ENCODE results near the gene DOCK11.

Gene DOCK11

DNA sequence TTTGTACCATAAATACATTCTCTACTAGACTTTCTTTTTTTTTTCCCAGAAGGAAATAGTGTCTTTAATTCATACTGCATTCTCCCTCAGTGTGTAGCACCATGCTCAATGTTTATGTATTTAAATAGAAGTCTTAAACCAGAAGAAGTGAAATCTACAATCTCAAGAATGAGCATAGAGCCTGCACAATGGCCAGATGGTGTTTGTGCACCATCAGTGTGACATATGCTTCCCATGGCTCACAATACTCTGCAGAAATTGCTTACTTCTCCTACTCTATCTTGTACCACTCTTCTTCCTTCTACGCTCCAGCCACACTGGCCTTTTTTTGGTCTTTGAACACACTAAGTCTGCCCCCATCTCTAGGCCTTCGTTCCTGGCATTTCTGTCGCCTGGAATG lies 2.6 kb upstream of the DOCK11 start:
- ATAC-seq (replicated peaks), result no peak
- Mint-ChIP-seq H3K4me3 (no peak overlapping the region), H3K4me1 (ENCODE audit: low read depth in 2 of 2) (peaks cover 12 to 13% of the 10 kb centered on the region in 2 donors), H3K9me3 (no peaks in the 10 kb centered on the region), H3K27ac (no peak overlapping the region), H3K36me3 (ENCODE audit: insufficient read depth) (peaks cover 12% of the 10 kb centered on the region), H3K27me3 (no peaks in the 10 kb centered on the region)
- DNase-seq, result no peak

DNA sequence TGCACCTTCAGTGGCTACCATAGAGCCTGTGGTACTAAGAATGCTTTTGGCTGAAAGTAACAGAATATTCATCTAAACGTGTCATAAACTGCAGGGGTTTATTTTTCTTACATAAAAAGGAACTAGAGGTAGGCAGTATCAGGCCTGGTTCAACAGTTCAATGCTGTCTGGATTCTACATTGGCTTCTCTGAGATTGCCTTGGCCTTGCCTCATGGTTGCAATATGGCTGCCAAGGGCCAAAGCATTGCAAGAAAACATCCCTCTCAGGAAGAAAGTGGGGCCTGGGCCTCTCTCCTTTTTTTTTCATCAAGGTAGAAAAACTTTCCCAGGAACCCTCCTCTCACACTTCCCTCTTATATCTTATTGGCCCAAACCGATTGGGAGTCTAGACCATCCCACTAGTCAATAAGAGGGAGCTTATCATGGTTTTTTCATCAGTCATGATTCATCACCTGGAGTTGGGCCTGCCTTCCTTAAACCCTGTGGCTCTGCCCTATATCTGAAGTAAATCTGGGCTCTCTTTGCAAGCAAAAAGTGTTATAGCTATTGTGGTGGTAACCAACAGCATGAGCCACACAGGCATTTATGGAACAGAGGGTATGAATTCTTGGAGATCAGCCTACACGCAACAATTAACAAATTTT lies 1.8 kb upstream of the DOCK11 start:
- no peak for DNase-seq
- H3K27ac Mint-ChIP-seq, result no peak overlapping the region
- peaks cover 12% of the 10 kb centered on the region for H3K36me3 Mint-ChIP-seq (ENCODE audit: insufficient read depth)
- H3K4me3 Mint-ChIP-seq, result no peak overlapping the region
- H3K4me1 Mint-ChIP-seq (ENCODE audit: low read depth in 2 of 2), result peaks cover 13 to 17% of the 10 kb centered on the region in 2 donors
- no peak for ATAC-seq (replicated peaks)
- H3K9me3 Mint-ChIP-seq, result no peaks in the 10 kb centered on the region
- H3K27me3 Mint-ChIP-seq, result no peaks in the 10 kb centered on the region

DNA sequence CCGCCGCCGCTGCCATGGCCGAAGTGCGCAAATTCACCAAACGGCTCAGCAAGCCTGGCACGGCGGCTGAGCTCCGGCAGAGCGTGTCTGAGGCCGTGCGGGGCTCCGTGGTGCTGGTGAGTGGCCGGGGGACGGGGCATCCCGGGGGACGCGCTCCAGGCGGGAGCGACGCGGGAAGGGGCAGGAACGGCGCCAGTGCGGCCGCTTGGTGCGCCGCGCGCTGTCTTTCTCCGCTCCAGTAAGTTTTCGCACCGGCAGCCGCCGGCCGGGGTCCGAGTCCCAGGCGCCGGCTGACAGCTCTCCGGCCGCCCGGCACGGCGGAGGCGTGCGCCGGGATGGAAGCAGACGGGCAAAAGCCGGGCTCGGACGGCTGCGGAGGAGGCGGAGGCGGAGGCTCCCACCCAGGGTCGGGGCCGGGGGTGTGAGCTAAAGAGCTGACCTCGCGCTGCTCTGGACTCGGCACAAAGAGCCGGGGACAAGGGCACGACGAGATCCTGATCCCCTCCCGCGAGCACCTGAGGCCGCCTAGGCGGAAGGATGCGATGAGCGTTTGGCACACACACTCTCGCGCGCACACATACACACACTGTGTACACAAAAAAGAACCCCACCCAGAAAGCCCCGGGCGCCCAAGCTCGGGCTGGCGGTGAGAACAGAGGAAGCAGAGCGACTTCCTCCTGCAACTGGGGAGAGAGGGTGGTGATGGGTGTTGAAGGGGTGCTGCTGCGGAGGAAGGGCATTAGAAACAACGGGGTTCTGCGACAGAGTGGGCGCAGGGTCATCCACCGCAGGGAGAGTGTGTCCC lies 545 bp downstream of the DOCK11 start:
- H3K4me1 Mint-ChIP-seq (ENCODE audit: low read depth in 2 of 2), result peaks cover 18 to 21% of the 10 kb centered on the region in 2 donors
- peaks cover 20% of the 10 kb centered on the region for H3K36me3 Mint-ChIP-seq (ENCODE audit: insufficient read depth)
- ATAC-seq (replicated peaks) (peak; percentile 77), DNase-seq (peak; percentile 71 to 72 (median 72))
- peak overlapping the region; percentile 98 to 99 for H3K4me3 Mint-ChIP-seq
- H3K9me3 Mint-ChIP-seq, result no peaks in the 10 kb centered on the region
- no peaks in the 10 kb centered on the region for H3K27me3 Mint-ChIP-seq
- H3K27ac Mint-ChIP-seq, result peak overlapping the region; percentile 94 to 98

DNA sequence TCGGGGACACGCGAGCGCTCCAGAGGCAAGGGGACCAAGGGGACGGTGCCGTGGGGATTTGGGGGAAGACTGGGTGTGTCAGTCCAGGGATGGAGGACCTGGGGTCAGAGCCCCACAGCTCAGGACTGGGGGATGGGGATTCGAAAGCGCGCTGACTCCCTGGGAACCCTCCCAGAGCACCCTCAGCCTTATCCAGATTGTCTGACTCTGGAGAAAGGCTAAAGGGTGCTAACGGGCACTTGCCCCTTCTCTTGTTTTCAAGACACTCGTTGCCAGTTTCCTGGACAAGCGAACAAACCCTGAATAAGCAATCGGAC lies 1.1 kb downstream of the DOCK11 start:
- DNase-seq (no peak), ATAC-seq (replicated peaks) (peak; percentile 2)
- Mint-ChIP-seq H3K4me3 (peak overlapping the region; percentile 98 to 99), H3K4me1 (ENCODE audit: low read depth in 2 of 2) (peaks cover 18 to 21% of the 10 kb centered on the region in 2 donors), H3K36me3 (ENCODE audit: insufficient read depth) (peaks cover 20% of the 10 kb centered on the region), H3K27ac (peak overlapping the region; percentile 94 to 98), H3K27me3 (no peaks in the 10 kb centered on the region), H3K9me3 (no peaks in the 10 kb centered on the region)

DNA sequence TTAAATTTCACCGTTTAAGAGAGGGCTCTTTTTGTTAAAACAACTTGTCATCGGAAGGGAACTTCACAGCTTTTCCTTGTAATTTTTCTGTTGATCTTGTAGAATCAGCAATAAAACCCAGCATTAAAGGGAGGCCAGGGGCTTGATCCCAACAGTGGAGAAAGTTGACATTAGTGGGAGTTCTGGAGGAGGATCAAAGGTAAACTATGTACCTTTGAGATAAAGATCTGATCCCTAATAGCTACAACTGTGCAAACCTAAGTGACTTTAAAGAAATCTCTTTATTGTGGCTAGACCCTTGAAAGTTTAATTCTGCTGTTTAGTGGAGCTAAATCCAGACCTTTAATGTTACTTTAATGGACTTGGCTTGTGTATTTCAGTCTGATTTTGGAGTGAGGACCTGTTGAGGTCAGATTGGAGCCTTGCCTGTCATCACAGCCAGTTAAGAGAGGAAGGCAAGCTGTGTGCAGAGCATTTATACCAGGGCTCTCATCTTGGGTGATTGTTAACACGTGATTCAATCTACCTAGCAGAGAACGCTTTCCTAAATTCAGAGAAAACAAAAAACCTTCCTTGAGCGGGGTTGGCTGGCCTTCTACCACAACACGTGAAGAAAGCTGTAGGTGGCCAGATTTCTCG lies 1.7 kb downstream of the DOCK11 start:
- no peak for ATAC-seq (replicated peaks)
- peak overlapping the region; percentile 94 to 98 for H3K27ac Mint-ChIP-seq
- no peaks in the 10 kb centered on the region for H3K9me3 Mint-ChIP-seq
- peak; percentile 1 to 10 (median 2) for DNase-seq
- H3K27me3 Mint-ChIP-seq, result no peaks in the 10 kb centered on the region
- H3K36me3 Mint-ChIP-seq (ENCODE audit: insufficient read depth), result peaks cover 20% of the 10 kb centered on the region
- H3K4me1 Mint-ChIP-seq (ENCODE audit: low read depth in 2 of 2), result peaks cover 23 to 26% of the 10 kb centered on the region in 2 donors
- H3K4me3 Mint-ChIP-seq, result peak overlapping the region; percentile 98 to 99

DNA sequence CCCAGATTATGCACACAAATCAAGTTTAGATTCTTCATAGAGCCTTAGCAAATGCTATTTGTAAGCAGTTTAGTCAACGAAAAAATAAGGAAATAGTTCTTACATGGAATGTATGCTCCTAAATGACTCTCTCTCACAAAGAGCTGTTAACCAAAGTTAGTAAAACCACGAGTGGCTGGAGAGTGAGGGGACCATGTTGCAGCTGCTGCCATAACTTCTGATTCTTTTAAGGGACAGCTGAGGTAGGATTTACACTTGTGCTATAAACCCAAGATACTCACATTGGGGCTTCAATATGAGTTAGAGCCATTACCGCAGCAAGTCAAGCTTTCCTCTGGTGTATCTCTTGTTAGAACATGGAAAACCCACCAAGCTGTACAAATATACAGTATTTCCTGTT lies 2.7 kb downstream of the DOCK11 start:
- peaks cover 22% of the 10 kb centered on the region for H3K36me3 Mint-ChIP-seq (ENCODE audit: insufficient read depth)
- DNase-seq, result no peak
- ATAC-seq (replicated peaks), result no peak
- peak overlapping the region in 1 of 2 donors; percentile 94 for H3K27ac Mint-ChIP-seq
- H3K27me3 Mint-ChIP-seq, result no peaks in the 10 kb centered on the region
- peaks cover 30 to 36% of the 10 kb centered on the region in 2 donors for H3K4me1 Mint-ChIP-seq (ENCODE audit: low read depth in 2 of 2)
- no peaks in the 10 kb centered on the region for H3K9me3 Mint-ChIP-seq
- H3K4me3 Mint-ChIP-seq, result peak overlapping the region; percentile 98 to 99

DNA sequence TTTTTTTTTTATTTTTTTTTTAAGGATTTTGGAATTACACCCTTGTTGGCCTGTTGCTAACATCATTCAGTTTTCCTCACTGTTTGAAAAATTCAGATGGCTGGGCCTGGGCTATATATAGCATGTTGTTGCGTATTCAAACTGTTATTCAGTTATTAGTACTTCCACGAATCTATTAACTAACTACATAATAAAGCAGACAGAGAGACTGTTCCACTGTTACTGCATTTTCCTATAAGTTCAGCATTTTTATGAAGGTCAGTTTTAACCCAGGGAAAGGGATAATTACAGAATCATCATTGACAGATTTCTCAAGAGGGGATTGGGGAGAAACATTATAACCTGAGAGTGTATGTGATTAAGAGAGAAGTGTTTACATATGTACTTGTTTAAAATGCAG lies 3.1 kb downstream of the DOCK11 start:
- H3K27ac Mint-ChIP-seq, result no peak overlapping the region
- DNase-seq, result no peak
- ATAC-seq (replicated peaks), result no peak
- peak overlapping the region; percentile 36 to 98 for H3K4me3 Mint-ChIP-seq
- peaks cover 22% of the 10 kb centered on the region for H3K36me3 Mint-ChIP-seq (ENCODE audit: insufficient read depth)
- H3K4me1 Mint-ChIP-seq (ENCODE audit: low read depth in 2 of 2), result peaks cover 34 to 40% of the 10 kb centered on the region in 2 donors
- H3K27me3 Mint-ChIP-seq, result no peaks in the 10 kb centered on the region
- no peaks in the 10 kb centered on the region for H3K9me3 Mint-ChIP-seq

DNA sequence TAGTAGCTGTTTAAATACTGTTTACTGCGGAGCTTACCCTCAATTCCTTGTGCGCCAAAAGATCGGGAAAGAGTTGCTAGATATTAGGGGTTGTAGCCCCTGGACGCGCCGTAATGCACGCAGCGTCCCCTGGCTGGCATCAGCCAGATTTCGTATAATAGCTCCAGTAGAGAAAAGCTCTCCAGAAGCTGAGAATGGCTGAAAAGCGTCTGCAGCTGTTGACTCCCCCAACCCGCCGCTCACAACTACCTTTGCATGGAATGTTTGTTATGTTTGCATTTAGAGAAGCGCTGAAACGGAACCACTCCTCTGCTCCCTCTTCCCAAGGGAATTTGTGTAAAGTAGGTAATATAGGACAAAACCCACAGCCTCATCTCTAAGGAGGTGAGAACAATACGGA lies 3.7 kb downstream of the DOCK11 start:
- ATAC-seq (replicated peaks), result no peak
- no peak for DNase-seq
- no peak overlapping the region for H3K27ac Mint-ChIP-seq
- no peaks in the 10 kb centered on the region for H3K9me3 Mint-ChIP-seq
- peak overlapping the region; percentile 36 to 98 for H3K4me3 Mint-ChIP-seq
- peaks cover 38 to 45% of the 10 kb centered on the region in 2 donors for H3K4me1 Mint-ChIP-seq (ENCODE audit: low read depth in 2 of 2)
- no peaks in the 10 kb centered on the region for H3K27me3 Mint-ChIP-seq
- peaks cover 22% of the 10 kb centered on the region for H3K36me3 Mint-ChIP-seq (ENCODE audit: insufficient read depth)

DNA sequence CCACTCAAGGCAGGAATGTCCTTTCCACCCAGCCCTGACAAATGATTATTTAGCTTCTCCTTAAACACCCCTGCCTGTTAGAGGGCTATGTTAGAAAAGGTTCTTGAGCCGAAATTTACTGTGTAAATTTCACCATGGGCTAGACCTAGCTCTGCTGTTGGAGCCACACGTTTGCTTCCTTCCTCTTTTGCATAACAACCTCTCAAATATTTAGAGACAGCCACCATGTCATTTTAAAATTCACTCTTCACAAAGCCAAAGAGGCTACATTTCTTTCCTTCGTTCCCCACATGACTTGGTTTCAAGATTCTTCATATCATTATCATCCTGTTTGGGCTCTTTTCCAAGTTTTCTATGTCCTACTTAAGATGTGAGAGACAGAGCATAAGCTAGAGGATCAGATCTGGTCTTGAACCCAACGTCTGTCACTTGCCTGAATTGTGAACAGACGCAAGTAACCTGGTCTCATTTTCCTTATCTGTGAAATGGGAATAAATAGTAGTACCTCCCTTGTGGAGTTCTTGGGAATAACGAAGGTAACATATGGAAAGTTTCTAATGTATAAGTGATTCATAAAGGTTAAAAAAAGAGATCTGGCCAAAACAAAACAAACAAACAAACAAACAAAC lies 6.7 kb downstream of the DOCK11 start:
- H3K27me3 Mint-ChIP-seq, result no peaks in the 10 kb centered on the region
- no peaks in the 10 kb centered on the region for H3K9me3 Mint-ChIP-seq
- H3K4me3 Mint-ChIP-seq, result peak overlapping the region; percentile 59 to 76
- H3K4me1 Mint-ChIP-seq (ENCODE audit: low read depth in 2 of 2), result peaks cover 33 to 54% of the 10 kb centered on the region in 2 donors
- peak overlapping the region; percentile 96 to 97 for H3K27ac Mint-ChIP-seq
- DNase-seq (no peak), ATAC-seq (replicated peaks) (peak; percentile 35)
- H3K36me3 Mint-ChIP-seq (ENCODE audit: insufficient read depth), result peaks cover 14% of the 10 kb centered on the region

DNA sequence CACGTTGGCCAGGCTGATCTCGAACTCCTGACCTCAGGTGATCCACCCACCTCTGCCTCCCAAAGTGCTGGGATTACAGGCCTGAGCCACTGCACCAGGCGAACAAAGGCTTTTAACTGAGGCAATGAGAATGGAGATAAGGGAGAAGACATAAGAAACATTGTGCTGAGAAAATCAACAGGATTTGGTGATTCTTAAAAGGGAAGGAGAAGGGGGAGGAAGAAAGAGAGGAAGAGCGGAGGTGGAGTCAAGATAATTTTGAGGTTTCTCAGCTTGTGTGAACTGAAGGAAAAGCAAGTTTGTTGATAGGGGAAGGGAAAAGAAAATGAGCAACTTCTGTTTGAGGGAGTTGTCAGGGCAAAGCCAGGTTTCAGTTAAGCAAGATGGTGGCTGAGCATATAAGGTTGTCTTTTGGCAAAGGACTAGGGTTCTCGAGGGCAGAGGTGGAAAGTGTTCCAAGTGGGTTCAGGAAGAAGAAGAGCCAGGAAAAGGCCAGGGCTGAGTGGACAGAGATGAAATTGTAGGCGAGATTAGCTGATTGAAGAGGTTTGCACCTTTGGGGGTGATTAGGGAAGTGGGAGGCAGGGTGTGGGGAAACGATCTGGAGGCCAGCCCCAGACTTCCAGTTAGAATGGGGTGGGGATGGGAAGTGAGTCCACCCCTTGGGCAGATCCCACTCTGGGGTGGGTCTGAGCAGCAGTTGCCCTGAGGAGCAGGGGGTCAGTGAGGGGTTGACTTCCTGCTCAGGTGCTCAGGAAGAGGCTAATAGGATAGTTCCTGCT lies 7.8 kb downstream of the DOCK11 start:
- Mint-ChIP-seq H3K36me3 (ENCODE audit: insufficient read depth) (peaks cover 14% of the 10 kb centered on the region), H3K27ac (peak overlapping the region; percentile 96 to 97), H3K4me1 (ENCODE audit: low read depth in 2 of 2) (peaks cover 31 to 53% of the 10 kb centered on the region in 2 donors), H3K9me3 (no peaks in the 10 kb centered on the region), H3K4me3 (peak overlapping the region; percentile 59 to 76), H3K27me3 (no peaks in the 10 kb centered on the region)
- DNase-seq, result no peak
- ATAC-seq (replicated peaks), result no peak

DNA sequence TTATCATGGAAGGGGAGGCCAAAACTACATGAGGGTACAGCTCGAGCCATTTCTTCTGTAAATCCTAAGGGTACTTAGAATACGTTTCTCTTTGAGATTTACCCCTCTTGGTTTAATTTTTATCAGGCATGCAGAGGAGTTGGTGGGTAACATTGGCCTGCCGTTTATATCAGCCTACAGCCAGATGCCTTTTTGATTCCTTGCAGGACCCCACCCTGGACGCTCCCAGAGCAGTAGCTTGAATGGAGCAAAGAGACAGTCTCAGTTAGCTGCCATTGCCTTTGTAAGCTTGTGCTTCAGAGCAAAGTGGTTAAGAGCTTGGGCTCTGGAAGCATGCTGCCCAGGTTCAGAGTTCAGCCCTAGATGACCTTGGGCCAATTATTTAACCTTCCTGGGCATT lies 9.0 kb downstream of the DOCK11 start:
- Mint-ChIP-seq H3K9me3 (no peaks in the 10 kb centered on the region), H3K4me1 (ENCODE audit: low read depth in 2 of 2) (peaks cover 35 to 52% of the 10 kb centered on the region in 2 donors), H3K27me3 (no peaks in the 10 kb centered on the region), H3K4me3 (peak overlapping the region; percentile 59 to 76), H3K27ac (peak overlapping the region; percentile 8 to 97), H3K36me3 (ENCODE audit: insufficient read depth) (peaks cover 14% of the 10 kb centered on the region)
- ATAC-seq (replicated peaks) (no peak), DNase-seq (no peak)

DNA sequence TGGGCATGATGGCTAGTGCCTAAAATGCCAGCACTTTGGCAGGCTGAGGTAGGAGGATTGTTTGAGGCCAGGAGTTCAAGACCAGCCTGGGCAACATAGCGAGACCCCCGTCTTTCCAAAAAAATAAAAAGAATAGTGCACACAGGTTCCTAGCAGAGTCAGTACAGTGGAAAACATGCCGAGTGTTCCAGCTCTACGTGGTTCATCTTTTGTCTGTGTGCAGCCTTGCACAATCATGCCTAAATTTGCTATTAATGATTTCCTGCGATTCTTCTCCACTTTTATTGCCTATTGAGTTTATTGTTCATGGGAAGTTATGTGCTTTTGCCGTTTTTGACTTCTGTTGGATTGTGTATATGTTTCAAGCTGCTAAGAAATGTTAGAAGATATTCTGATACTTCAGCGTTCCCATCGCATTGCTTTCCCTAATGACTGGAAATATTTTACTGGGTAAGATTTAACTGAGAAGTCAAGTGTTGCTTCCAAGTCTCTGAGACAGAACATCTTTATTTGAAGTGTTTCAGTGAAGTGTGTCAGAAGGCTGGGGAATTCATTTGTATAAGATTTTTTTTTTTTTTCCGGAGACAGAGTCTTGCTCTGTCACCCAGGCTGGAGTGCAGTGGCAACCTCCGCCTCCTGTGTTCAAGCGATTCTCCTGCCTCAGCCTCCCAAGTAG lies 11.3 kb downstream of the DOCK11 start:
- DNase-seq (no peak), ATAC-seq (replicated peaks) (no peak)
- H3K4me3 Mint-ChIP-seq, result peak overlapping the region in 1 of 2 donors; percentile 9
- H3K4me1 Mint-ChIP-seq (ENCODE audit: low read depth in 2 of 2), result peaks cover 38 to 68% of the 10 kb centered on the region in 2 donors
- peak overlapping the region in 1 of 2 donors; percentile 64 for H3K27ac Mint-ChIP-seq
- no peaks in the 10 kb centered on the region for H3K27me3 Mint-ChIP-seq
- peaks cover 11% of the 10 kb centered on the region for H3K36me3 Mint-ChIP-seq (ENCODE audit: insufficient read depth)
- H3K9me3 Mint-ChIP-seq, result no peaks in the 10 kb centered on the region

Measured in effector memory CD8-positive, alpha-beta T cell (primary cell).